NK-92 (cell line): ENCODE measurements around the gene KRT71.
"Not testable (repeated sequence)": the region's sequence is repeated elsewhere in the genome, so short reads cannot be mapped to it uniquely, and the experiment has no call there.

Experiments
- DNase-seq: peaks from one replicate; lab custom pipeline; 2025; ENCODE audit not compliant: unreplicated experiment; lab: John Stamatoyannopoulos, UW

KRT71 gene

DNA sequence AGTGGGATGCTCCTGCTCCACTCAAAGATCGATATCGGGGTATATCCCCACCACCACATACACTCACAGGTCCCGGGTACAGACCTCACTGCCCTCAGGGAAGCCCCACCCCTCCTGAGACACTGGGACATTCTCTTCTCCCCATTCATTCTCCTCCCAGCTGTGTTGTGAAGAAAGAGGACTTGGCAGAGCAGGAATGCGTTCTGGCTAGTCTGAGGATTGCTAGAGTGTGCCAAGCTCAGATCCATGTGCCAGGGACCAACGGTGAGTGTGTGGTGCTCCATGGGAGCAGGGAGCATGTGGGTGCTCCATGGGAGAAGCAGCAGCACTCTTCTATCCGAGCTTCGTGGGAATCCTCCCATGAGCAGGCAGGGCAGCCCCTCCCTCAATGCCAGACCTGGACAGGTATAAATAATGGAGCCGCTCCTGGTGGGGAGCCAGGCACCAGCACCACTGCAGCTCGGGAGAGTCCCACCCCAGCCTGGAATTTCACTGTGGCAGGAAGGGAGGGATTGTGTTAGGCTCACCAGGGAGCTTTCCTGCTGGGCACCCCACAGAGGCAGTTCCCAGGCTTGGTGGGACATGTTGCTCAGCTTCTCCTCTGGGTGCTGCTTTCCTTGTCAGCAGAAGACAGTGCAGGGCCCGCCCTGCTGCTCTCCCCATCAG lies 30.5 kb downstream of the KRT71 start:
- DNase-seq: no peak

DNA sequence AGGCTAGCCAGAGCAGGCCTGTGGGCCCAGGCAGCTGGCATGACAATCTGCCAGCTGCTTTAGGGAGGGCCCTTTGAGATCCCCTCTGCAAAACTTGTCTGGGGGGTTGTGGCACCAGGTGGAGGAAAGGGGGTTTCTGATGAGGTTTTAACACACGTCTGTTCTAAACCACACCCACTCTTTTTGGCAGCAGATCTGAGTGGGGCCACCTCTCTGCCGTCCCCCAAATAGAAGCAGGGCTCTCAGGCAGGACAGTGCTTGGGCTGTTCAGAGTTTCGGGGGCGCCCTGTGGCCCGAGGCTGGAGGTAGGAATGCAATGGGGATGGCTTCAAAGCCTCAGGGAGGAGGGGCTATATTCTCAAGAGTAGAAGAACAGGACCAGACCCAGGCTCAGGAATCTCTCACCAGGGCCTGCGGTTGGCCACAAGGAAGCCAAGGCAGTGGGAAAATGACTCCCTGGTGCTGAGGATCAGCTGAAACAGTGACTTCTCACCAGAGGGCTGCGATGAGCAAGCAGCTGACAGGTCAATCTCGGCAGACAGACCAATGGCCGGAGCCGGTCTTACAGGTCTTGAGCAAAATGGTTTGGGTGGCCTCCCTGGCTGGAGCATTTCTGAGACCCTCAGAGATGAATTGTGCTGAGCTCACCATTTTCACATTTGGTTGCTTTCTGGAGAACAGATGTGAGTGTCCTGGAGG lies 31.2 kb downstream of the KRT71 start:
- DNase-seq: no peak

DNA sequence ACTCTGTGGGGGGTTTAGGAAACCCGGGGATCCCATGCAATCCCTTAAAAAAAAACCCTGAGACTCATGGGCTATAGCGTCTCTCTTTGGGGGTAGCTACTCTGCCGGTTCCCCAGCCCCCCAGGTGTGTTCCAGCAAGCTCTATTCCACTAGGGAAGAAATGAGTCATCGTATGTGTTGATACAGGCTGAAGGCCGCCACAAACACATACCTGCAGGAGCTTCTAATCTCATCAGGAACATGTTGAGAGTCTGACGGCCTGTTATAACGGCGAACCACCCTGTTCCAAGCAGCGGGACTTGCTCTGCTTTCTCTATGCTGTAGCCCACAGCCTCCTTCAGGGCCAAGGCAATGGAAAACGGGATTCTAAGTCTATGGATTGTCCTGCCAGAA lies 31.8 kb downstream of the KRT71 start:
- no peak for DNase-seq

DNA sequence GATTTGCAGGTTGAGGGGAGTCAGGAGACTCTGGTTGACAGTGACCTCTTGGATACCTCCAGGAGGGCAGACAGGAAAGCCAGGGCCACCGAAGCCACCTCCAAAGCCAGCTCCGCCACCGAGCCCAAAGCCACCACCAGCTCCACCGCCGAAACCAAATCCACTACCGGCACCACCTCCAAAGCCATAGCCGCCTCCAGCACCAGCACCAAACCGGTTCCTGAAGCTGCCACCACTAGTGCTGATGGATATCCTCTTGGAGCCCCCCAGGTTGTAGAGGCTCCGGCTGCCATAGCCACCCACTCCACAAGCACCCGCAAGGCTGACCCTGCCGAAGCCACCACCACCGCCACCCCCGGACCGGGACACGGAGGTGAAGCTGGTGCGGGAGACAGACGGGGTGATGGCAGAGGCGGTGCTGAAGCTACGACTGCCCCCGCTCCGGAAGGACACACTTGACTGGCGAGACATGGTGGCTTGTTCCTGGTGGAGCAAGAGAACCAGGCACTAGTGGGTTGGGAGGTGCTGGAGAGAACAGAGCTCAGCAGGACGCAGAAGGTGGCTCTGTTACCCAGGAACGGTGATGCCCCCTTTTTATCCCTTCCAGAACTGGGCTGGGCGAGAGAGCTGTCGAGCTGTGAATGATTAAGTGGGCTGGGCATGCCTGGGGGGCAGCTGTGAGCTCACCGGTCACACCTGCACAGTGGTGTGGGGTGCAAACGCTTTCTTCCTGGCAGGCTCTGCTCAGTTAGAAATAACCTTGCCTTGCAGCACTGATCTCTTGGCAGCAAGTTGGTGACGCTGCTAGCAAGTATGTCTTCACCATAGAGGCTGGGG lies 32.9 kb downstream of the KRT71 start, which contains the start of gene KRT5:
KRT5 (minus strand) TSS at position 569 of the 837 bp plus-strand sequence; CDS start at position 471, 98 bp downstream.
- DNase-seq: no peak

DNA sequence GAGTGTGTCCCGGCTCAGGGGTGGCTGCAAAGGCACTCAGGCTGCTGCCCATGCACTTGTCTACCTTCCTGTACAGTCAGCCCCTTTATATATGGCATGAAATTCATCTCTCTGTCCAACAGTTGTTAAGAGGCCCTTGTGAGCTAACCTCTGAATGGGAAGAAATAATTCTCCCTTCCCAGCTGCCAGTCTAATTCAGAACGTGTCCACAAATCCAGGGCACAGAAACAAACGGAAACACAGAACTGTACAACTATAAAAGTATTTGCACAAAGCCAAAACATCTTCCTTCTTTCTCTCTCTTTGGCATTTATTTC lies 33.6 kb downstream of the KRT71 start:
- no peak for DNase-seq

DNA sequence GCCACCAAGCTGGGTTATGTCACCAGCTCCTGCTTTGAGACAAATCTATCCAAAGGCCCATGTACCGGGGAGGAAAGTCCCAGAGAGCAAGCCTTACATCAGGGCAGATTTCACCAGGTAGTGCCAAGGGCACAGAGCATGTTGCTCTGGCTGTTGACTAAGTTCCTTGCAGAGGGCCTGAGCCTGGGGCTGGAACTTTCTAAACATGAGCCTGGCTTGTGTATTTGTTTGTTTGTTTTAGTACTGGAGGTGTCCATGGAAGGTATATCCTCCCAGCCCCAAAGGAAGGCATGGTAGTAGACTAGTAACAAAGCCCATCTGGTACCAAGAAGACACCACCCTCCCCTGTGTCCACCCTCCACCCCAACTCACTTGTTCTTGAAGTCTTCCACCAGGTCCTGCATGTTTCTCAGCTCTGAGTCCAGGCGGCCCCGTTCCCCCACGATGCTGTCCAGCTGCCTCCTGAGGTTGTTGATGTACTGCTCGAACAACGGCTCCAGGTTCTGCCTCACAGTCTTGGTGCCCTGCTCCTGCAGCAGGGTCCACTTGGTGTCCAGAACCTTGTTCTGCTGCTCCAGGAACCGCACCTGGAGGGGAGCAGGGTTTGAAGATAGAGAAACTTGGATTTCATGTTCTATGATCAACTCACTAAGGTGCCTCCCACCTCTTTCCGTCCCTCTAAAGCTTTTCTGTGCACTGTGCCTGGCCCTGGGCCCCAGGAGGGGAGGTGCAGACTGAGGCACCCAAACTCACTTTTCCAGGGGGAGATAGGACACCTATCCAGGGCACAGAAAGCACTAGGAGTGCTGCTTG lies 34.2 kb downstream of the KRT71 start:
- no peak for DNase-seq

DNA sequence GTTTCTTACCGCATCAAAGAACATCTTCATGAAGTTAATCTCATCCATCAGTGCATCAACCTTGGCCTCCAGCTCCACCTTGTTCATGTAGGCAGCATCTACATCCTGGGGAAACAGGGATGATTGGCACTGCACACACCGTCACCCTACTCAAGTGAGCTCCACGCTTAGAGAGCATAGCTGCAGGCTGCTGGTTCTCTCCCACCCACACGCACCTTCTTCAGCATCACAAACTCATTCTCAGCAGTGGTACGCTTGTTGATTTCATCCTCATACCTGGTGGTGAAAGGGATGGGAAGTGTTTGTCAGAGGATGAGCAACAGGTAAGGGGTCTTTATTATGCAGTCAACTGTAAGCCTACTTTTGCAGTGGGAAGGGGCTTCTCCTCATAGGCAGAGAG lies 35.1 kb downstream of the KRT71 start:
- DNase-seq: no peak

DNA sequence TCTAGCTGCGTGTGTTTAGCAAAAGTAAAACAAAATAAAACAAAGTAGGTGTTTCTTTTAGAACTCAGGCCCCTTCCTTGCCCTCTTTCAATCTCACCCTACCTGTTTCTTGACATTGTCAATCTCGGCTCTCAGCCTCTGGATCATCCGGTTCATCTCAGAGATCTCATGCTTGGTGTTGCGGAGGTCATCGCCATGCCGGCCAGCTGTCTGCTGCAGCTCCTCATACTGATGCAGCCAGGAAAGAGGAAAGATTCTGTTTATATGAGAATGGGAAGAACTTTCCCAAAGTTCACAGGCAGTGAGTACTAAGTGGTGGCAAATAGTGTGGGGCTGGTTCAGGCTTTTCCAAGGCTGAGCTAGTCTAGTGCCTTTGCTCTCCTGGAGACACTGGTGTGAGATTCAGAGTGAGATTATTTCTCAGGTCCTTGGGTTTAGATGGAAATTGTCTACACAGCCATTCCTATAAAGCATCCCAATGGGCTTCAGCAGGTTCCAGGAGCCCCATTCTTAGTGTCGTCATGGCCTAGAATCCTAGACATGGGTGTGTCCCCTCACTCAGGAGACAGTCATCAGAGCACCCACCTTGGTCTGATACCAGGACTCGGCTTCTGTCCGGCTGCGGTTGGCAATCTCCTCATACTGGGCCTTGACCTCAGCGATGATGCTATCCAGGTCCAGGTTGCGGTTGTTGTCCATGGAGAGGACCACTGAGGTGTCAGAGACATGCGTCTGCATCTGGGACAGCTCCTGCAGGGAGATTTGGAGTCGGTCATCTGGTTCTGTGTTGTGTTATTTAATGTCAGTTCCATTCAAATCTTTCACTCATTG lies 35.7 kb downstream of the KRT71 start:
- DNase-seq: no peak

DNA sequence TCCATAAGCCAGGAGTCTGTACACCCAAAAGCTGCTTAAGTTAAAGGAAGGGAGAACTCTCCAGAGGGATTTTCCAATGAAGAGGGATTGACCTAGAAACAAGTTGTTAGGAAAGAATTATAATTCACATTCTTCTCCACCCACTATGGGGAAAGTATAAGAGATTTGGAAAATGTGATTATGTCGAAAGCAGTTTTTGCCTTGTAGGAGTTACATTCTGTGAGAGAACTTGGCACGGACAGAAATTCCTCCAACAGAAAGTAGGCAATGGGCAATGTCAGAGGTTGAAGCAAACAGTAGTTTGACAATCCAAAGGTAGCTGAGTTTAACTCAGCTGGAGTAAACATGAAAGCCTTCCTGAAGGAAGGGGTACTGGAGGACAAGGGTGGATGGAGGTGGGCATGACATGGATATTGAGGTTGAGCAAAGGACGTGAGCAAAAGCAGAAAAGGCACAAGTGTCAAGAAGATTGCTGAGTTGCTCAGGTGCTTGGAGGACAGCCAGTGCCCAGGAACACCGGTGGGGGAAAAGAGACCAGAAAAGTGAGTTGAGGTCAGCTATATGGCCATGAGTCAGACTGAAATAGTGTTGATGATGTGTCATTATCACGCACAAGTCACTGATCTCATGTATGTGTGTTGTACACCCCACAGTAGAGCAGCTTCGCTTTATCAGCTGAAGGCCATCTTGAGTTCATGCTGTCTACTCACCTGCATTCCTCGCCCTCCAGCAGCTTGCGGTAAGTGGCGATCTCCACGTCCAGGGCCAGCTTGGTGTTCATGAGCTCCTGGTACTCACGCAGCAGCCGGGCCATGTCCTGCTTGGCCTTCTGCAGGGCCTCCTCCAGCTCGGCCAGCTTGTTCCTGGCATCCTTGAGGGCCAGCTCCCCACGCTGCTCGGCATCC lies 36.8 kb downstream of the KRT71 start:
- no peak for DNase-seq

DNA sequence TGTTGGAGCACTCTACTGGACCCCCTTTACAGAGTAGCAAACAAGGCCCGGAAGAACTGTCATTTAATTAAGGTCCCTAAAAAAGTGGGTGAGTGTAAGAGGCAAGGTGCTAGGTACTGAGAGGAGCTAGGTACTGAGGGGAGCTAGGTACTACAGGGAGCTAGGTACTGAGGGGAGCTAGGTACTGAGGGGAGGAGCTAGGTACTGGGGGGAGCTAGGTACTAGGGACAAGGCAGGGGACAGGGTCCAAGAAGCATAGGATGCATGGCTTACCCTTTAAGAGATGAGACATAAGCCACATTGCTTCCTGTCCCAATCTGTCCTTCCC lies 37.7 kb downstream of the KRT71 start:
- DNase-seq: no peak

DNA sequence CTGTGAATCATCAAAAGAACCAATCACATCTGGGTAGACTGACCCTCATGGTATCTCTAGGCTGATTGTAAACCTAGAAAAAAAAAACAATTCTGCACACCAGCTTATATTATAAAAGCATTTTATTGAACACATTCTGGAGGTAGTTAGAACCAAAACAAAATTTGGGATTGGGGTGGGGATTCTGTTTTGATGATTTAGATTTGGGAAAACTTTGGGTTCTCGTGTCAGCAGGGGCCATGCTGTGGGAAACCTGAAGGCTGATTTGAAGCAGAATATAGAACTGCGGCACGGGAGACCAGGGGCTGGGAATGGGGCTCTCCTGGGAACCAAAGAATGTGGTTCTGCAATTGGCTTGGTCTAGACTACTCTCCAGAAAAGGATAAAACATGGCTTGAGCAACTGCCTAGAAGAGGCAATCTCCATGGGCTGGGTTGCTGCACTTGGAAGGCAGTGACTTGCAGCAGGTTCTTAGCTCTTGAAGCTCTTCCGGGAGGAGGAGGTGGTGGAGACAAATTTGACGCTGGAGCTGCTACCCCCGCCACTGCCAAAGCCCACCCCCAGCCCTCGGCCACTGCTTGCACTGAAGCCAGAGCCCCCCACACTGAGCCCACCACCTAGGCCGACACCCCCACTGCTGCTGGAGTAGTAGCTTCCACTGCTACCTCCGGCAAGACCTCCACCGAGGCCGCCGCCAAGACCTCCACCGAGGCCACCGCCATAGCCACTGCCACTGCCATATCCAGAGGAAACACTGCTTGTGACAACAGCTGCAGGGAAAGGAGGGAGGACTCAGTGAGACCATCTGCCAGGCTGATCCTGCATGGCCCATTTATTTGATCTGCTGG lies 38.2 kb downstream of the KRT71 start:
- no peak for DNase-seq

DNA sequence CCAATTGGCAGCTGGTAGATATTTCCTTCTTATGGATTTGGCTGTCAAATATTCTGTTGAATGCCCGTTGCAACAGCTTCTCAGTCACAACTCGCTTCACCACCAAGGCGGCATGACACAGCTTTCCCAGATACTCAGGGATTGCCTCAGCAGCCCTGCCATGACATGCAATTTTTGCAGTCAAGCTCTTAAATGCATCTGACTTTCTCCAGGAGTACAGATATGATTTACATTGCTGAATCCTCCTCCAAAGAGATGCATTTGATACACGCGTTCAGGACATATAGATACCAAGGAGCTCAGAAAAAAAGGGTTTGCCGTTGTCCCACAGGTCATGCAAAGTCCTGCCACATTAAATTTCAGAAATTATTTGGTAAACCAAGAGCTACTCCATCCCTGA lies 39.2 kb downstream of the KRT71 start:
- no peak for DNase-seq

DNA sequence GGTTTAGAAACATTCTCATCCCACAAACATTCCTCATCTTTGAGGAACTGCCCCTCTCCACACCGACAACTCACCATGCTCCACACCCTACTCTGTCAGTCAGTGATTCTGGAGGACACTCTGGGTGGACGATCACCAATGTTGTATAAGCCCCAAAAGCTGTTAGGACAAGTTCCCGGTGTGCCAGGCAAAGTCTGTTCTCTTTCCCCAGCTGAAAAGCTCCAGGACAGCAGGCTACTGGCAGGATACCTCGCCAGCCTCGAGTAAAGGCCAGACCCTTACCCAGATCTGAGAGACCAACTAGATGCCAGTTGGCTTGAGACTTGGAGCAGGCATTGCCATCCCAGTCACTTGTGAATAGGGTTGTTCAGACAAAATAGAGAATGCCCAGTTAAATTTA lies 44.7 kb downstream of the KRT71 start:
- DNase-seq: no peak

DNA sequence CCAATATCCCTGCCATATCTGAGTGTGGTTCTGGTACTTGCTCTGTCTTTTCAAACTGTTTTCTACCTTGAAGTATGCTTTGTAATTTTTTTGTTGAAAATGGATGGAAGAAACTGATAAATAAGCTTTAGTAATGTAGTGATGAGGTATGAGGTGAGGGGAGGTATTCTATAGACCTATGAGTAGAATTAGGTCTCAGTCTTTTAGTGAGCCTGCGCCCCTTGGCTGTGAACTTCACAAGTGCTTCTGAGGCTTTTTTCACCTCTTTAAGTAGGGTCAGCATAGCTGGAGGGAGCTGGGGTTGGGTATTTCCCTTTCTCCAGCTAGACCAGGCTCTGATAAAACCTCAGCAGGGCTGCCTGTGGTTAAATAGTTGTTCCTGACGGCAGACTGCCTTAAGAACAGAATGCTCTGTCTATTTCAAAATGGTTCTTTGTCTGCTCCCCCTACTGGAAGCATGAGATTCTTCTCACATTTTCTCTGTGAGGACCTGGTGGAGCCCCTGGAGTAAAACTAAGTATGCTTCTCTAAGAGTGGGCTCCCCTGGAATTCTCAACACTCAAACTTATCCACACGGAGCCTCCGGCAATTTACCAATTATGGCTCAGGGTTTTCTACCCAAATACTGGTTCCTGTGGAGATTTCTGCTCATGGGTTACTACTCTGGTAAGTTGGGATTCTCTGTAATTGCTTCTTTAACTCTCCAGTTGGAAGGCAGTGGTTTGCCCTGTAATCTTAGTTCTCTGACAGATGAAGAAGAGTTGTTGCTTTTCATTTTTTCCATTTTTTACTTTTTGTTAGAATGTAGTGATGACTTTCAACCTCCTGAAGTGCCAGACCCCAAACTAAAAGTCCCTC lies 45.9 kb downstream of the KRT71 start:
- DNase-seq: no peak

DNA sequence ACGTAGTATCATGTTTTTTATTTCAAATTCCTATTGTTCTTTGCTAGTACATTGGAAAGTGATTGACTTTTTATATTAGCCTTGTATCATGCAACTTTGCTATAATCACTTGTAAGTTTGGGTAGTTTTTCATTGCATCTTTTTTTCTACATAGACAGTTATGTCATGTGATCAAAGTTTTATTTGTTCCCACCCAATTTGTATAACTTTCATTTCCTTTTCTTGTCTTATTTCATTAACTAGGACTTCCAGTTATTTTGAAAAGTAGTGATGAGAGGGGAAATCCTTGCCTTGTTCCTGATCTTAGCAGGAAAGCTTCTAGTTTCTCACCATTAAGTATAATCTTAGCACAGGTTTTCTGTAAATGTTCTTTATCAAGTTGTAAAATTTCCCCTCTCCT lies 50.1 kb downstream of the KRT71 start:
- no peak for DNase-seq

DNA sequence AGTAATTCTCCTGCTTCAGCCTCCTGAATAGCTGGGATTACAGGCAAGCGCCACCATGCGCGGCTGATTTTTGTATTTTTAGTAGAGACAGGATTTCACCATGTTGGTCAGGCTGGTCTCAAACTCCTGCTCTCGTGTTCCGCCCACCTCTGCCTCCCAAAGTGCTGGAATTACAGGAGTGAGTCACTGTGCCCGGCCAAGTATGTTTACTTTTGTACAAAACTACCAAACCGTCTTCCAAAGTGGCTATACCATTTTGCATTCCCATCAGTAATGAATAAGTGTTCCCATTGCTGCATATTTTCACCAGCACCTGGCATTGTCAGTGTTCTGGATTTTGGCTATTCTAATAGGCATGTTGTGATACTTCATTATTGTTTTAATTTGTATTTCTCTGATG lies 51.5 kb downstream of the KRT71 start:
- no peak for DNase-seq

DNA sequence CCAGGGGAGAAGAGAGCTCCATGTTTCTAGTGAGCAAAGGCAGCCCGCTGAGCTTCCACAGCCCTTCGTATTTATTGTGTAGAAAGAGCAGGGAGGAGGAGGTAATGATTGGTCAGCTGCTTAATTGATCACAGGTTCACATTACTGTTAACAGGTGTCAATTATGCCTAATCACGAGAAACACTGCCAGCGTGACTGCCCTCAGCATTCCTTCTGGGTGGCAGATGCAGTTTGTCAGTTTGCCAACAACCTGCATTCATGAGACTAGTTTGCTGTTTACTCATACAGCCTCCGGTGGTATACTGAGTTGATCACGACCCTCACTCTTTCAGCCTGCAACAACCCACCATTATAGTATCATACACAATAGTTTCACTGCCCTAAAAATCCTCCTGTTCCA lies 52.4 kb downstream of the KRT71 start:
- not testable (repeated sequence) for DNase-seq
